Prostate gland (tissue), 2 donors: Measurements from ENCODE around the gene APCDD1L. TPM values are rescaled to one million over a fixed set of nuclear protein-coding genes. Genes with fewer than 3 reads are reported as not detected.

Experiments
- DNase-seq: peaks from one replicate; pipeline ENCODE4 v3.0.0-alpha.2; 2019; ENCODE audit warnings: low spot score
- H3K27ac ChIP-seq, 2 donors: fragments of 200-600 bp; sonication (generic); 2 replicates each; pipeline ENCODE4 v1.5.1; 2017 to 2019
- H3K27me3 ChIP-seq: fragments of 200-600 bp; sonication (generic); replicated peaks from 2 replicates; pipeline ENCODE4 v1.5.1; 2019; ENCODE audit not compliant: insufficient read depth
- H3K36me3 ChIP-seq, 2 donors: fragments of 200-600 bp; sonication (generic); 1 replicate in 1 of 2; 2 replicates in 1 of 2; pipeline versions ENCODE4 v1.5.1 to v1.8.1; 2017 to 2019
- H3K4me1 ChIP-seq: fragments of 200-600 bp; sonication (generic); replicated peaks from 2 replicates; pipeline ENCODE4 v1.5.1; 2019
- H3K4me3 ChIP-seq, 2 donors: fragments of 200-600 bp; sonication (generic); 2 replicates each; pipeline ENCODE4 v1.5.1; 2017 to 2019
- H3K9me3 ChIP-seq: fragments of 200-600 bp; sonication (generic); 2 replicates; pipeline ENCODE4 v1.5.1; 2017
- POLR2A ChIP-seq: fragments of 450-650 bp; IDR thresholded peaks from one replicate; pipeline ENCODE4 v1.6.1; 2016; ENCODE audit warnings: antibody characterized with exemption, mild to moderate bottlenecking
- POLR2AphosphoS5 ChIP-seq: sonication (generic); formaldehyde crosslinking; IDR thresholded peaks from one replicate; pipeline ENCODE4 v1.6.1; 2017; ENCODE audit warnings: antibody characterized with exemption
- WGBS: methylation state at CpG from one replicate; pipeline ENCODE4 v1.1.5; 2018; 5-methylcytosine and 5-hydroxymethylcytosine counted together
- intact Hi-C: fragments of 100-400 bp; cut with DNase I; formaldehyde crosslinking; loops from one replicate; pipeline ENCODE4 v1.14.2; 2022
- total RNA-seq, 2 donors: library from RNA; depleted of rRNA; stranded (reverse); fragments of >200 nt; gene quantifications; one replicate each; pipeline ENCODE4 v1.1.0, GENCODE V29; 2016
- TF ChIP-seq, protein P1 (sequence below), 4 experiments: fragments of 200-600 bp in 2 of 4; fragments of 450-650 bp in 2 of 4; sonication (generic) in 2 of 4; IDR thresholded peaks; 1 replicate in 3 of 4; 2 replicates in 1 of 4; pipeline ENCODE4 v1.5.1; 2016 to 2019; ENCODE audit warnings: antibody characterized with exemption in 4 of 4, mild to moderate bottlenecking in 2 of 4, moderate library complexity in 2 of 4

The APCDD1L gene
- total RNA-seq, 2 donors from 2014 or later = 0.23 to 0.46 TPM

DNA sequence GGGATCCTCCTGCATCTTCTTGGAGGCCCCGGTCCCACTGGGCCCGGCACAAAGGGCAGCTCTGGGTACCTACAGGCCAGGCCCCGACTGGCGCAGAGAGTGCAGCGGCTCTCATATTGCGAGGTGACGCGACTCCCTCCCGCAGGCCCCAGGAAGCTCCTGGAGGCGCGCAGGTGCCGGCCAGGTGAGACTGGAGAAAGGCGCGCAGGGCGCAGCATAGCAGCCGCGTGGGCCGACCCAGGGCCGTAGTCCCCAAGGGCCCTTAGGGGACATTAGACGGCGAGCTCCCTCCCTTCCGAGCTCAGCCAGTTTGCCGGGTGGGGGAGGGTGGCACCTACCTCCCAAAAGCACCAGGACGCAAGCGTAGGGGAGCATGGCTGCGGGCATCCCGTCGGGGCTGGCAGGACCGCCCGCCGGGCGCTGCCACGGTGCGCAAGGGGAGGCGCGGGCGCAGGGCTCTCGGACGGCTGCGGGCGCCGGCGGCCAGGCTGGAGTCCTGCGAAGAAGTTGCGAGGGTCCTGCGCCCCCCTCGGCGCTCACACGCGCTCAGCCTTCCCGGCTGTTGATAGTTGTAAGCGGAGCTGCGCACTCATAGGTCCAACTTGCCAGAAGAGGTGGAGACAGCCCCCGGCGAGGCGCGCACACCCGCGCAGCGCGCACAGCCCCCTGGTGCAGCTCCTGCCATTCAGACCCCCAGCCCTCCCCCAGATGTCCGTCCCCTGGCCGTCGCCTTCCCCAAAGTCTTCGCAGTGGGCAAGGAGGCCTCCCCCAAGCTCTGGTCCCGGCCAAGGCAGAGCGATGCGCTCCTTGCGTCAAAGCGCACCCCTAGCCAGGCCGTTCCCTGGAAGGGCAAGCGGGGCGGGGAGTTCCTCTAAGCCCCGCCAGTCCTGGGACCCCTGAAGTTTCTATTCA is 622 bp downstream of the APCDD1L start:
- Histone ChIP-seq H3K27me3 (peaks cover 7% of the 10 kb centered on the region), H3K36me3 (no peaks in the 10 kb centered on the region), H3K27ac (no peak overlapping the region), H3K4me1 (no peaks in the 10 kb centered on the region), H3K4me3 (peak overlapping the region in 1 of 2 donors; percentile 10), H3K9me3 (no peaks in the 10 kb centered on the region)
- WGBS = 3% methylated on average over 68 of the region's 74 CpGs
- DNase-seq = no peak
- intact Hi-C loops = no loop called here
- TF ChIP-seq POLR2AphosphoS5 (no peak), POLR2A (no peak)
- TF ChIP-seq, protein P1, sequence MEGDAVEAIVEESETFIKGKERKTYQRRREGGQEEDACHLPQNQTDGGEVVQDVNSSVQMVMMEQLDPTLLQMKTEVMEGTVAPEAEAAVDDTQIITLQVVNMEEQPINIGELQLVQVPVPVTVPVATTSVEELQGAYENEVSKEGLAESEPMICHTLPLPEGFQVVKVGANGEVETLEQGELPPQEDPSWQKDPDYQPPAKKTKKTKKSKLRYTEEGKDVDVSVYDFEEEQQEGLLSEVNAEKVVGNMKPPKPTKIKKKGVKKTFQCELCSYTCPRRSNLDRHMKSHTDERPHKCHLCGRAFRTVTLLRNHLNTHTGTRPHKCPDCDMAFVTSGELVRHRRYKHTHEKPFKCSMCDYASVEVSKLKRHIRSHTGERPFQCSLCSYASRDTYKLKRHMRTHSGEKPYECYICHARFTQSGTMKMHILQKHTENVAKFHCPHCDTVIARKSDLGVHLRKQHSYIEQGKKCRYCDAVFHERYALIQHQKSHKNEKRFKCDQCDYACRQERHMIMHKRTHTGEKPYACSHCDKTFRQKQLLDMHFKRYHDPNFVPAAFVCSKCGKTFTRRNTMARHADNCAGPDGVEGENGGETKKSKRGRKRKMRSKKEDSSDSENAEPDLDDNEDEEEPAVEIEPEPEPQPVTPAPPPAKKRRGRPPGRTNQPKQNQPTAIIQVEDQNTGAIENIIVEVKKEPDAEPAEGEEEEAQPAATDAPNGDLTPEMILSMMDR (IDR thresholded peaks at IDR 0.05) = no peak

DNA sequence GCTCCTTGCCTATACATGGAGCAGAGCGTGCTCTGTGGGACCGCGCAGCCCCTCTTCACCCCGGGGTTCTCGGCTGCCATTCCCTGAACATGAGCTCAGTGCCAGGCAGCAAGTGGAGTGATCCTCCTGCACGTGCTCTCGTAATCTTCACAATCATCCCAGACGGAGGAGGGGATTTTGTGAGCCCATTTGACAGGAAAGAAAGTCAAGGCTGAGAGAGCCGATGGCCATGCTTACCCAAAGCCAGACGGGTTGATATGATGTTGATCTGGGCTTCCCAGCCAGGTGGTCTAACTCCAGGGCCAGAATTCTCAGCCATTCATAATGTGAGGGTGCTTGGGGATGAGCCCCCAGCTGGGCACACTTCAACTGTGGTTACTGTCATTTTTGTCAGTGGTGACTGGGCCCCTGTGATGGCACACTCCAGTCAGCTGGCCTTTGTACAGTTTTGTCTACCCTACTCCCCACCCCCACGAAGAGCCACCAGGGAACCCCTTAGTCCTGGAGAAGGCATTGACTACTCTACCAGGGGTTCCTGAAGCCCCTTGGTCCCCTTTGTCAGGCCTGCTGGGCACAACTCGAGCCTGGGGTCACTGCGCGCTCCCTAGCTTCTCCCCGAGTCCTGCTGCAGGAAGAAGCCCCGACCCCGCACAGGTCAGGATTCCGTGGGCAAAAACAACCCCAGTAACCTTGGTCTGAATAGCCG is 1.5 kb downstream of the APCDD1L start:
- no peak for DNase-seq
- Histone ChIP-seq H3K9me3 (no peaks in the 10 kb centered on the region), H3K4me1 (no peaks in the 10 kb centered on the region), H3K27me3 (peaks cover 7% of the 10 kb centered on the region), H3K36me3 (no peaks in the 10 kb centered on the region), H3K27ac (no peak overlapping the region), H3K4me3 (no peak overlapping the region)
- intact Hi-C loops = no loop called here
- TF ChIP-seq POLR2A (no peak), POLR2AphosphoS5 (no peak)
- TF ChIP-seq, protein P1 (IDR thresholded peaks at IDR 0.05) = no peak
- 80% methylated on average over 19 of the region's 19 CpGs for WGBS

DNA sequence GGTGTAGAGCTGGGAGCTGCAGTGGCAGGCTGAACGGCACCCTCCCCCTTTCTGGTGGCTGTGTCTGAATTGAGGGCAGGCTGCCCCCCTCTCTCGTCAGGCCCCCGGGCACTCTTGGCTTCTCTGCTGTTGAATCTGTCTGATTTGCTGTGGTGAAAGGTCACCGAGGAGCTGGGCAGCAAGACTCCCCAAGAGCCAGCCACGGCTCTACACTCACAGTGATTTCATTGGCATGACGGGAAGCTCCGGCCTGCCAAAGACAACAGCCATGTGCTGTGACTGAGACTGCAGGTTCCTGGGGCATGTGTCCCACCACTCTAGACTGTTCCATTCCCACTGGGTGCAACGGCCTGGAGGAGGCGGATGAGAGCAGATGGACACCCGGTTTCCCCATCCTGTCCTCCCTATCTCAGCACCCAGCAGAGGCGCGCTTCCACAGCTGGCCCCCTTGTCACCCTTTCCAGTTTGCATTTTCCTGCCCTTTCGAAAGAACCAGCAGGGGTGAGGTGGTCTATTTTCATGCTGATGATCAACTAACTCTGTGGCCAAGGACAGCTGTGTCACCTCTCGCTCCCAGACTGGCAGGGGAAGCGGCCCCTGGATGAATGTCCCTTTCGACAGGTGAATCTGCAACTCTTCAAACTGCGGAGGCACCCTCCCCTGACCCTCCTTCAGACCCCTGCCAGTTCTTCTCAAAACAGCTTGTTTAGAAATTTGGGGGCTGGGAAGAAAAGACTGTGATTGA is 2.2 kb downstream of the APCDD1L start:
- no peak for TF ChIP-seq POLR2A
- TF ChIP-seq, protein P1 (IDR thresholded peaks at IDR 0.05) = no peak
- no peak for TF ChIP-seq POLR2AphosphoS5
- Histone ChIP-seq H3K4me3 (no peak overlapping the region), H3K9me3 (no peaks in the 10 kb centered on the region), H3K4me1 (no peaks in the 10 kb centered on the region), H3K27me3 (peaks cover 7% of the 10 kb centered on the region), H3K36me3 (no peaks in the 10 kb centered on the region), H3K27ac (no peak overlapping the region)
- intact Hi-C loops = no loop called here
- 84% methylated on average over 17 of the region's 17 CpGs for WGBS
- DNase-seq = no peak

DNA sequence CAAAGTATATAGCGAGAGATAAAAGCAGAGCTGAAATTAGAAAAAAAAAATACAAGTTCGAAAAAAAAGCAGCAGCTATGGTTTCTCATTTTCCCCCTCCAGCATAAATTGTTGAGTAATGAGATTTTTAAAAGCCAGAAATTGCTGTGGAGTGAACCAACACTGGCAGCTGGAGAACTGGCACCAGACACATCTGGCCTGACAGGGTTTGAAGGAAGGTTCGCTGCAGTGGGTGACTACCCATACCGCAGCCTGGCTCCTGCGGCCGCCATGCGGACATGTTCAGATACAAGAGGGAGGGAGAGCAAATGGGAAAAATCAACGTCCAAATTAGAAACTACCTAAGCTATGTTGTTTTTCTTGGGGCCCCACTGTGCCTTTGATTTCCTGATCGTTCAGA is 3.3 kb downstream of the APCDD1L start:
- Histone ChIP-seq H3K36me3 (no peaks in the 10 kb centered on the region), H3K4me1 (no peaks in the 10 kb centered on the region), H3K27ac (no peak overlapping the region), H3K9me3 (no peaks in the 10 kb centered on the region), H3K4me3 (no peak overlapping the region), H3K27me3 (peaks cover 7% of the 10 kb centered on the region)
- no peak for DNase-seq
- TF ChIP-seq, protein P1 (IDR thresholded peaks at IDR 0.05) = no peak
- no peak for TF ChIP-seq POLR2A
- WGBS = 77% methylated on average over 9 of the region's 9 CpGs
- intact Hi-C loops = no loop called here
